ENCODE measurements around the gene TMPRSS5. TPM values are rescaled to one million over a fixed set of nuclear protein-coding genes. Genes with fewer than 3 reads are reported as not detected.

The TMPRSS5 gene
- total and polyA plus RNA-seq, 2 of the 8 experiments (the other 6 are each of a cell fraction or from before 2014, with no cell fraction given): 0.54 to 0.78 TPM

GRCh38 chr11:113670149-113670830 lies 35.8 kb downstream of the TMPRSS5 start (continued):
- TF ChIP-seq CTCF (IDR thresholded peaks at IDR 0.05; ENCODE audit: control extremely low read depth in 1 of 3, insufficient read depth in 1 of 3, low read depth in 1 of 3, low read length in 3 of 3): no peak
- TF ChIP-seq PHF8 (conservative IDR thresholded peaks at IDR 0.05; ENCODE audit: low read depth, low read length): no peak
- TF ChIP-seq RBBP5 (IDR thresholded peaks at IDR 0.05; ENCODE audit: borderline replicate concordance, low read depth, low read length): no peak
- no peak for TF ChIP-seq TAF1 (IDR thresholded peaks at IDR 0.05; ENCODE audit: low read depth, low read length)
- TF ChIP-seq TEAD4 (IDR thresholded peaks at IDR 0.05; ENCODE audit: low read depth, low read length): no peak
- TF ChIP-seq USF2 (IDR thresholded peaks at IDR 0.05; ENCODE audit: low read length): no peak
